A673 (cell line): Measurements from ENCODE around the gene HSPG2.

Experiments used
- CTCF ChIP-seq: fragments of 300-800, 200-600 bp; sonication (generic); conservative IDR thresholded peaks from 2 replicates; pipeline ENCODE4 v1.5.1; 2017; ENCODE audit warnings: low read depth, mild to moderate bottlenecking, antibody characterized with exemption, low read length, moderate library complexity, mixed read lengths
- EZH2 ChIP-seq: fragments of 200-600 bp; sonication (generic); IDR thresholded peaks from 2 replicates; pipeline ENCODE4 v1.6.1; 2017; ENCODE audit warnings: borderline replicate concordance, low read depth, mild to moderate bottlenecking, mixed read lengths, antibody characterized with exemption, low read length; ENCODE audit not compliant: poor library complexity, severe bottlenecking

- no peak for TF ChIP-seq CTCF
- TF ChIP-seq EZH2, result no peak
Observed at GRCh38 chr1:21814981-21815582, 122.0 kb downstream of the HSPG2 start.
